ENCODE data around the gene ZBTB48. TPM values are rescaled to one million over a fixed set of nuclear protein-coding genes. Genes with fewer than 3 reads are reported as not detected.

Gene ZBTB48
- total RNA-seq, 4 donors from 2014 or later: 12.7 to 17.7 (median 14.1) TPM

- H3K9me3 ChIP-seq: no peaks in the 10 kb centered on the region
- H3K4me1 ChIP-seq: no peaks in the 10 kb centered on the region
- TF ChIP-seq POLR2A (IDR thresholded peaks at IDR 0.05): no peak
- TF ChIP-seq EP300 (IDR thresholded peaks at IDR 0.05): no peak
- TF ChIP-seq POLR2AphosphoS5 (IDR thresholded peaks at IDR 0.05): no peak
- TF ChIP-seq CTCF (IDR thresholded peaks at IDR 0.05): no peak
- no peak overlapping the region for H3K4me3 ChIP-seq
- 58 to 80% methylated on average over 1 to 4 of the region's 4 CpGs for WGBS, 2 donors (ENCODE audit: low coverage in 1 of 2)
- peaks cover 9 to 78% of the 10 kb centered on the region in 2 donors for H3K36me3 ChIP-seq
- H3K27ac ChIP-seq: no peak overlapping the region
- no peak for ATAC-seq
- no peaks in the 10 kb centered on the region for H3K27me3 ChIP-seq
Observed at GRCh38 chr1:6535214-6535613, 44.6 kb upstream of the ZBTB48 start.

- 95 to 100% methylated on average over 2 to 3 of the region's 5 CpGs for WGBS, 2 donors (ENCODE audit: low coverage in 1 of 2)
- Histone ChIP-seq H3K4me1 (no peaks in the 10 kb centered on the region), H3K27ac (no peak overlapping the region), H3K36me3 (peaks cover 9 to 78% of the 10 kb centered on the region in 2 donors), H3K27me3 (no peaks in the 10 kb centered on the region), H3K4me3 (no peak overlapping the region), H3K9me3 (no peaks in the 10 kb centered on the region)
- TF ChIP-seq CTCF (IDR thresholded peaks at IDR 0.05): no peak
- TF ChIP-seq EP300 (IDR thresholded peaks at IDR 0.05): no peak
- no peak for TF ChIP-seq POLR2A (IDR thresholded peaks at IDR 0.05)
- TF ChIP-seq POLR2AphosphoS5 (IDR thresholded peaks at IDR 0.05): no peak
- ATAC-seq: no peak
Observed at GRCh38 chr1:6536291-6536690, 43.5 kb upstream of the ZBTB48 start.

GRCh38 chr1:6538956-6539355 is 40.8 kb upstream of the ZBTB48 start:
- Histone ChIP-seq H3K4me1 (no peaks in the 10 kb centered on the region), H3K27me3 (no peaks in the 10 kb centered on the region), H3K27ac (no peak overlapping the region), H3K4me3 (no peak overlapping the region), H3K36me3 (peaks cover 0 to 78% of the 10 kb centered on the region in 2 donors), H3K9me3 (no peaks in the 10 kb centered on the region)
- 45 to 50% methylated on average over 2 to 3 of the region's 3 CpGs for WGBS, 2 donors (ENCODE audit: low coverage in 1 of 2)
- ATAC-seq: no peak
- TF ChIP-seq POLR2AphosphoS5 (IDR thresholded peaks at IDR 0.05): no peak
- TF ChIP-seq CTCF (IDR thresholded peaks at IDR 0.05): no peak
- TF ChIP-seq POLR2A (IDR thresholded peaks at IDR 0.05): no peak
- no peak for TF ChIP-seq EP300 (IDR thresholded peaks at IDR 0.05)

- Histone ChIP-seq H3K27me3 (no peaks in the 10 kb centered on the region), H3K4me3 (no peak overlapping the region), H3K4me1 (peaks cover 0 to 4% (median 0%) of the 10 kb centered on the region in 3 donors), H3K9me3 (no peaks in the 10 kb centered on the region), H3K36me3 (peaks cover 0 to 97% of the 10 kb centered on the region in 2 donors), H3K27ac (no peak overlapping the region)
- ATAC-seq: no peak
- TF ChIP-seq POLR2AphosphoS5 (IDR thresholded peaks at IDR 0.05) (no peak), EP300 (IDR thresholded peaks at IDR 0.05) (no peak), CTCF (IDR thresholded peaks at IDR 0.05) (no peak), POLR2A (IDR thresholded peaks at IDR 0.05) (no peak)
- WGBS, 2 donors (ENCODE audit: low coverage in 1 of 2): 56 to 94% methylated on average over 3 of the region's 3 CpGs
Observed at GRCh38 chr1:6544831-6545230, 35.0 kb upstream of the ZBTB48 start.

GRCh38 chr1:6545276-6546112 is 34.3 kb upstream of the ZBTB48 start:
- H3K27me3 ChIP-seq: no peaks in the 10 kb centered on the region
- TF ChIP-seq EP300 (IDR thresholded peaks at IDR 0.05) (no peak), POLR2AphosphoS5 (IDR thresholded peaks at IDR 0.05) (no peak), POLR2A (IDR thresholded peaks at IDR 0.05) (no peak), CTCF (IDR thresholded peaks at IDR 0.05) (no peak)
- peaks cover 0 to 100% of the 10 kb centered on the region in 2 donors for H3K36me3 ChIP-seq
- ATAC-seq: no peak
- no peak overlapping the region for H3K4me3 ChIP-seq
- H3K27ac ChIP-seq: no peak overlapping the region
- peaks cover 0 to 4% (median 0%) of the 10 kb centered on the region in 3 donors for H3K4me1 ChIP-seq
- H3K9me3 ChIP-seq: no peaks in the 10 kb centered on the region
- WGBS, 2 donors (ENCODE audit: low coverage in 1 of 2): 47 to 51% methylated on average over 4 to 10 of the region's 10 CpGs

All from gastroesophageal sphincter (tissue), 4 donors.